ENCODE data around the gene IPCEF1. TPM values are rescaled to one million over a fixed set of nuclear protein-coding genes. Genes with fewer than 3 reads are reported as not detected.

IPCEF1 gene
- total RNA-seq, 1 experiment from 2014 or later, result 1.9 TPM

DNA sequence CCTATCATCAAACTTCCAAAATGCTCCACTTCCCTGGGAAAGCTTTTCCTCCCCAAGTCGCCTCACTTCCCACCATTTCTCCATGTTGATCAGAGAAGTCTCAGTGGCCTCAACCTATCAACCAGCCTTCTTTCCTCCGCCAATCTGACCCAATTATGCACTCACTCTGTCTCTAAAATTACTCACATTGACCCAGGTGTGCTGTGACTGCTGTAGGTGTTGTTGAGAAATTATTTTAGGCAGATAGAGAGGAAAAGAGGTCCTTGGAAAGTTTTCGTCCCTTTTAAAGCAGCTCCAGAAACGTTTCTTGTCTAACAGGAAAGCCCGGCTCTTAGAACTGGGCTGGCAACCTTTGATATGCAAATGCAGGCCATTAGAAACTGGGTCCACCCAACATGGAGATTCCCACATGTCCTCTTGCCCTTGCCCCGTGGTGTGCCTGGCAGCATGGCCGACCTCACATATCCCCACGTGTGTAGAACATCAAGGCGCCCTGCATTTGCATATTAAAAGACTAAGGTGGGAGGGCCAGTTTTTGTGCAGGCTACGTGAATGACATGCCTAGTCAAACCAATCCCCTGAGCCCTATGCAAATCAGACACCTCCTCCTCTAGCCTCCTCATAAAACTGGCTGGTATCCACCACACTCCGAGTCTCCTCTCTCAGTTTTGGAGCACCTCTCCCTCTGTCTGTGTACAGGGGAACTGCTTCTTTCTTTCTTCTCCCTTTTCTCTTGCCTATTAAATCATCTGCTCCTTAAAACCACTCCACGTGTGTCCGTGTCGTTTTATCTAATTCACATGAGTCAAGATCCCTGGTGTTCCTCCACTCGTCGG, 12.9 kb downstream of the IPCEF1 start:
- peaks cover 6% of the 10 kb centered on the region; the same call in 1 of the 2 replicates for H3K4me1 ChIP-seq
- ChIA-PET CTCF (no interaction called here), POLR2A (no interaction called here)
- peak overlapping the region; percentile 20 for H3K4me3 Mint-ChIP-seq (ENCODE audit: unreplicated experiment)
- BruUV-seq (replicated peaks), result no TSS peak
- TF ChIP-seq, protein P1, sequence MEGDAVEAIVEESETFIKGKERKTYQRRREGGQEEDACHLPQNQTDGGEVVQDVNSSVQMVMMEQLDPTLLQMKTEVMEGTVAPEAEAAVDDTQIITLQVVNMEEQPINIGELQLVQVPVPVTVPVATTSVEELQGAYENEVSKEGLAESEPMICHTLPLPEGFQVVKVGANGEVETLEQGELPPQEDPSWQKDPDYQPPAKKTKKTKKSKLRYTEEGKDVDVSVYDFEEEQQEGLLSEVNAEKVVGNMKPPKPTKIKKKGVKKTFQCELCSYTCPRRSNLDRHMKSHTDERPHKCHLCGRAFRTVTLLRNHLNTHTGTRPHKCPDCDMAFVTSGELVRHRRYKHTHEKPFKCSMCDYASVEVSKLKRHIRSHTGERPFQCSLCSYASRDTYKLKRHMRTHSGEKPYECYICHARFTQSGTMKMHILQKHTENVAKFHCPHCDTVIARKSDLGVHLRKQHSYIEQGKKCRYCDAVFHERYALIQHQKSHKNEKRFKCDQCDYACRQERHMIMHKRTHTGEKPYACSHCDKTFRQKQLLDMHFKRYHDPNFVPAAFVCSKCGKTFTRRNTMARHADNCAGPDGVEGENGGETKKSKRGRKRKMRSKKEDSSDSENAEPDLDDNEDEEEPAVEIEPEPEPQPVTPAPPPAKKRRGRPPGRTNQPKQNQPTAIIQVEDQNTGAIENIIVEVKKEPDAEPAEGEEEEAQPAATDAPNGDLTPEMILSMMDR (IDR thresholded peaks at IDR 0.05; ENCODE audit: insufficient read depth in 1 of 2, low read depth in 1 of 2, low read length in 1 of 2, severe bottlenecking in 1 of 2, unreplicated experiment in 1 of 2), result peak; percentile 22 to 41
- H3K4me1 Mint-ChIP-seq (ENCODE audit: low read depth, unreplicated experiment), result peaks cover 7% of the 10 kb centered on the region
- H3K4me3 ChIP-seq (ENCODE audit: low read depth, low read length), result no peak overlapping the region
- intact Hi-C loops (cut with micrococcal nuclease; ENCODE audit: unreplicated experiment), result loop anchor here (1.0 to 2.0 kb wide), 2 partner anchors 51 to 187 kb away; no protein-coding TSS in a partner anchor
- peak; percentile 69 to 70 for DNase-seq
- no peaks in the 10 kb centered on the region for H3K36me3 Mint-ChIP-seq (ENCODE audit: insufficient read depth, unreplicated experiment)
- H3K9me3 ChIP-seq, result no peaks in the 10 kb centered on the region
- H3K27me3 Mint-ChIP-seq (ENCODE audit: insufficient read depth, unreplicated experiment), result no peaks in the 10 kb centered on the region
- no peak overlapping the region for H3K27ac Mint-ChIP-seq (ENCODE audit: unreplicated experiment)
- no peaks in the 10 kb centered on the region for H3K9me3 Mint-ChIP-seq (ENCODE audit: unreplicated experiment)
- no peaks in the 10 kb centered on the region for H3K27me3 ChIP-seq (replicated peaks; ENCODE audit: control insufficient read depth, insufficient read depth, low read length)
- no peaks in the 10 kb centered on the region for H3K36me3 ChIP-seq (ENCODE audit: control insufficient read depth, insufficient read depth, low read length)

- Mint-ChIP-seq H3K4me1 (ENCODE audit: low read depth, unreplicated experiment) (peaks cover 7% of the 10 kb centered on the region), H3K9me3 (ENCODE audit: unreplicated experiment) (no peaks in the 10 kb centered on the region), H3K27ac (ENCODE audit: unreplicated experiment) (no peak overlapping the region), H3K27me3 (ENCODE audit: insufficient read depth, unreplicated experiment) (no peaks in the 10 kb centered on the region), H3K36me3 (ENCODE audit: insufficient read depth, unreplicated experiment) (no peaks in the 10 kb centered on the region), H3K4me3 (ENCODE audit: unreplicated experiment) (no peak overlapping the region)
- BruUV-seq (replicated peaks), result no TSS peak
- CTCF ChIA-PET, result no interaction called here
- no peaks in the 10 kb centered on the region for H3K9me3 ChIP-seq
- H3K27me3 ChIP-seq (replicated peaks; ENCODE audit: control insufficient read depth, insufficient read depth, low read length), result no peaks in the 10 kb centered on the region
- TF ChIP-seq, protein P1 (IDR thresholded peaks at IDR 0.05; ENCODE audit: insufficient read depth in 1 of 2, low read depth in 1 of 2, low read length in 1 of 2, severe bottlenecking in 1 of 2, unreplicated experiment in 1 of 2), result no peak
- POLR2A ChIA-PET, result no interaction called here
- no peak for DNase-seq
- H3K4me1 ChIP-seq, result peaks cover 6% of the 10 kb centered on the region; the same call in 1 of the 2 replicates
- no peaks in the 10 kb centered on the region for H3K36me3 ChIP-seq (ENCODE audit: control insufficient read depth, insufficient read depth, low read length)
- intact Hi-C loops (cut with micrococcal nuclease; ENCODE audit: unreplicated experiment), result loop anchor here (2.0 kb wide), 1 partner anchor 49 kb away; no protein-coding TSS in a partner anchor
- H3K4me3 ChIP-seq (ENCODE audit: low read depth, low read length), result no peak overlapping the region
Observed at GRCh38 chr6:154341871-154342270, 14.7 kb downstream of the IPCEF1 start.

- Mint-ChIP-seq H3K36me3 (ENCODE audit: insufficient read depth, unreplicated experiment) (no peaks in the 10 kb centered on the region), H3K9me3 (ENCODE audit: unreplicated experiment) (no peaks in the 10 kb centered on the region), H3K4me3 (ENCODE audit: unreplicated experiment) (no peak overlapping the region), H3K27ac (ENCODE audit: unreplicated experiment) (no peak overlapping the region), H3K27me3 (ENCODE audit: insufficient read depth, unreplicated experiment) (no peaks in the 10 kb centered on the region), H3K4me1 (ENCODE audit: low read depth, unreplicated experiment) (peaks cover 7% of the 10 kb centered on the region)
- intact Hi-C loops (cut with micrococcal nuclease; ENCODE audit: unreplicated experiment), result no loop called here
- Histone ChIP-seq H3K4me3 (ENCODE audit: low read depth, low read length) (no peak overlapping the region), H3K27me3 (replicated peaks; ENCODE audit: control insufficient read depth, insufficient read depth, low read length) (no peaks in the 10 kb centered on the region), H3K4me1 (peaks cover 6% of the 10 kb centered on the region; the same call in 1 of the 2 replicates), H3K36me3 (ENCODE audit: control insufficient read depth, insufficient read depth, low read length) (no peaks in the 10 kb centered on the region), H3K9me3 (no peaks in the 10 kb centered on the region)
- TF ChIP-seq, protein P1 (IDR thresholded peaks at IDR 0.05; ENCODE audit: insufficient read depth in 1 of 2, low read depth in 1 of 2, low read length in 1 of 2, severe bottlenecking in 1 of 2, unreplicated experiment in 1 of 2), result no peak
- DNase-seq, result no peak
- CTCF ChIA-PET, result no interaction called here
- BruUV-seq (replicated peaks), result no TSS peak
- POLR2A ChIA-PET, result no interaction called here
Observed at GRCh38 chr6:154341336-154341735, 15.3 kb downstream of the IPCEF1 start.
